Activated T-cell treated with anti-CD3 and anti-CD28 coated beads for 48 hours (primary cell): ENCODE data around the gene PTPRT.
"Not testable (repeated sequence)": the region's sequence is repeated elsewhere in the genome, so short reads cannot be mapped to it uniquely, and the experiment has no call there.

Source experiments
- DNase-seq: peaks from one replicate; pipeline ENCODE4 v3.0.0-alpha.2; 2020; ENCODE audit warnings: low read depth

PTPRT gene

DNA sequence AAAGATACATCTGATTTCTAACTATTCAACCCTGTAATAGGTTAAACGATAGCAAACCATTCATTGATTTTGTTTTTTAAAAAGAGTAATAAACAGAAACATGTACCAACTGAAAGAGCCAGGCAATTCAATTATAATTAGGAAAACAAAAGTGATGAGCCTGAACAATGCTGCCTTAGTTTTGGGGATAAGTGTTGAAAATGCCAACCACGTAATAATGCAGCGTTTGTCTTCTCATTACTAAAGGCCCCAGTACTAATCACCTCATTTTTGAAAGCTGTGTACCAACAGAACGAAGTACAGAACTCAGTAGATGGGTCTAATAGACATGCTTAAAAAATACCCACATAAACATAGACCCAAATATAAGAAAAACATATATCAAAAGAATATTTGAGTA lies 907.9 kb downstream of the PTPRT start:
- no peak for DNase-seq

- no peak for DNase-seq
These were observed 912.7 kb downstream of the PTPRT start for GRCh38 chr20:42276718-42277602.

DNA sequence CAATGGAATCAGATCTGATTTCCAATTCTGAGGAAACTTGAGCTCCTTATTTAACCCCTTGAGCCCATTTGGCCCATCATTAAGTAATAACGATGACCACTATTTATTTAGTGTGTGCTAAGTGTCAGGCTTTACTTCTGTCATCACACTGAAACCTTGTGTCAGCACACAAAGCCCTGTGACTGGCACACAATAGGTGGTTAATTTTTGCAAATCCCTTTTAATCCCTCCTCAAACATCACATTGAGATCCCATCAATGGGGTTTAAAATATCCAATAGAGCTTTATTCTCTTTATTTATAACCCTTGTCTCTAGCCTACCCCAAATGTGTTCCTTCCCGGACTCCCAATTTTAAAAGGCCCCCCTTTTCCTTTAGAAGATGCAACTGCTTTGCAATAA lies 914.7 kb downstream of the PTPRT start:
- DNase-seq = no peak

GRCh38 chr20:42272516-42272915 lies 917.2 kb downstream of the PTPRT start:
- DNase-seq = no peak

GRCh38 chr20:42270539-42270938 lies 919.2 kb downstream of the PTPRT start:
- DNase-seq = no peak

DNA sequence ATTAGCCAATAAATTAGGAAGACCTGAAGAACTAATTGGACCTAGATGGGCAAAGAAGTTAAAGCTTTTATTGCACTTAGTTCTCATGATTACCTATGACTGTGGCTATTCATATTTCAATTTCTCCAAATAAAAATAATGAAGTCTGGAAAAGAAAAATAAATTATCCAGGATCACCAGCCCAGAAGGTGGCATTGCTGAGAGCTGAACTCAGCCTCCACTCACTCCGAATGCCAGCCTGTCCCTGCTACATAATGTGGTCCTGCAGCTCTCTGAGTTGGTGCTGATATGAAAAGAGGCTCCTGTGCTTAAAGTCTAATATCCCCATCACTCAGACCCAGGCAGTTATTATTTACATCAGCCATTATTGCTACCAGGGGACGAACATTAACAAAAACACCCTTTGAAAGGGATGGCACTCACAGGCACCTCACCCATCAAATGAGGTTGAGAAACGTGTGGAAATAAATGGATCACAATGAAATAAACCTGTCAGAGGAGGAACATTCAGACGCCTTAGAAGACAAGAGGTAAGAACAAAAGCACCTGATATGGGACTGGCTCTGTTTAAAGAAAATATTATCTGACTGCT lies 921.8 kb downstream of the PTPRT start:
- no peak for DNase-seq

DNA sequence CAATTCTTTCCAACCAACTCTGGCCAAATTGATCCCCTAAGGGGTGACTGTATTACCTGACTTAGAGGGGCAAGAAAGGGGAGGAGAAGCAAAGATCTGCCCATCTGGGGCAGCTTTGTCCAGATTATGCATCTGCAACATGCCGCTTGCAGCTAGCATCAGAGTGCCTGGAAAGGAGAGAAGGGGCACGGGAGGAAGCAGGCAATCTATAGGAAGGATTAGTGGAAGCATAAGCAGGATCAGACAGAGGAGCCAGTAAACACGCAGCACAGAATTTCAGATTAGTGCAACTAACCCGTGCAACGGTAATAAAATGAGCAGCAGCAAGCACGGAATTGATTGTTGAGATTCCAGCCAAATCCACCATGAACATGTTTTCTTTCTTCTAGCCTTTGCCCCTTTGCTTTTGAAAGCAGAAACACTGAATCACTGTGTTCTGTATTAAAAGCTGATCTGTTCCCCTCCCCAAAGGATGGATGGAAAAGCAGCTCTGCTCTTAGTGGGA lies 927.9 kb downstream of the PTPRT start:
- no peak for DNase-seq

- no peak for DNase-seq
These were observed 929.5 kb downstream of the PTPRT start for GRCh38 chr20:42260184-42260583.

DNA sequence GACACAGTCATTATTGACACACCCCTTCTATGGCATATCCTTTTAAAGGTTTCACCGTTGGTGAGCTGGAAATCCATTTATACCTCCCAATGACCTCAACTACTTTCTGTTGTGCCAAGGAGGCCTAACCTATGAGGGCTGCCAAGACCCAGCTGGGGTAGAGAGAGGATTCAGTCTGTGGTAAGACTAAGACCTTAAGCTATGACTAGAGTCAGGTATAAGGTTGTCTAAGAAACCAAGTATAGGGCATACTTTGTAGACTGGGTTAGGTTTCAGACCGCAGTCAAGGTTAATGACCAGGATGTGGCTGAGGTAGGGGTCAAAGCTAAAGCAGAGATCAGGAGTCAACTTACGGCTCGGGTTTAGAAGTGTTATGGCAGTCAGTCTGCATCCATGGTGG lies 930.3 kb downstream of the PTPRT start:
- DNase-seq = no peak

DNA sequence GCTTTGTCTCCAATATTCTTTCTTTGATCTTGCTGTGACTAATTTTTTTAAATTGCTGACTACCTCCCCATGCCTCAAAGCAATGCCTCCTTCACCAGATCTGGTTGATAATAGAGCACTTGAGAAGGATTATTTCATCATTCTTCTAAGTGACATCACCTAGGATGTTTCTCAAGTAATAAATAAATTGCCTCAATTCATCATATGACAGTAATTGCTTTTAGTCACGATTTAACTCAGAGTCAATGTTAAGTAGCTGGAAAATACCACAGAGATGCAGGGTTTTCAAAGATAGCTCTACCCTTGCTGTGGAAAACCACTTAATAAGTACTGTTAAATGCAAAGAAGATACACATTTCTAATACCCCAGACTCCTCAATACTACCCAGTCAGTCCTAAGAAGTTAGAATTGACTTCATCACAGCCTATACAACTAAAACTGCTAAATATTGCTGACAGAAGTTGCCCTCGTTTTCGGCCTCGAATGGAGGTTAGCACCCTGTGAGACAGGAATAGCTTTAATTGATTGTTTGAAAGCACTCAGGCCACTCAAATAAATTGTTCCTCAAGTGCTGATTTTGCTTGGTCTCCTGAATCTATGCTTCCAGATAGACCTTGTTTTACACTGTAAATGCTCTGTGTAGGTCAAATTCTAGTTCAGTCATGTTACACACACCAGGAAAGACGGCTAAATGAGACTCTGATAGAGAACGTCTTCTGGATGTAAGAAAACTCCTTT lies 931.0 kb downstream of the PTPRT start:
- no peak for DNase-seq

DNA sequence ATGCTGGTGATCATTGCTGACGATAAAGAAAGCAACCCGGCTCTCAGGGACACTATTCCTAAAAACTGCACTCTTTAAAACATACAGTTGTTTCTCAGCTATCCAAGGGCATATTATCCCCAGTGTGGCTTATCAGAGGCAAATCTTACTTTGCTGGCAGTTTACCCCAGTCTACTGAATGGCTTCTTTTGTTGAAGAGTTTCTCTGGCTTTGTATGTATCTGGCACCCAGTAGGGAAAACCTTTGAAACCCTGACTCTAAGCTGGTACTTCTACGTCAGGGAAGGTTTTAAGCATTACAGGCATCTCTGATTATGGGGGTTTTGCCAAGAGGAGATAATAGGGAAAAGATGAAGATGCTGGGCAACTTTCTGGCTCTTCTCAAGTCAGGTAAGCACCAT lies 933.9 kb downstream of the PTPRT start:
- DNase-seq = no peak

DNA sequence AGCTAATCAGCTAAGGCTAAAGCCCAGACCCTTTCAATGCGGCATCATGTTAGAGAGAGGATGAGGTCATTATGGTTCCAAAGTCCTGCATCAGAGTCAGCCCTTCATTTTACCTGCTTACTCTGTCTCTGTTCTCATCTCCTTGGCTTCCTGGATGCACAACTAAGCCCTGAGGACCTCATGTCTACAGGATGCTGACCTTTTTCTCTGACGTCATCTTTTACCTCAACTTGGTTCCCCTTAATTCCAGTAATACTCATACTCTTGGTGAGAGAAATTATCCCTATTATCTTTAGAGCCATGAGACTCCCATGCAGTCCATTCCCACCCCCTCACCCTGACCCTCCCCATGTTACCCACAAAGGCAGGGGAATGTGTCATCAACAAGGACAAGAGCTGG lies 935.0 kb downstream of the PTPRT start:
- DNase-seq = no peak

DNA sequence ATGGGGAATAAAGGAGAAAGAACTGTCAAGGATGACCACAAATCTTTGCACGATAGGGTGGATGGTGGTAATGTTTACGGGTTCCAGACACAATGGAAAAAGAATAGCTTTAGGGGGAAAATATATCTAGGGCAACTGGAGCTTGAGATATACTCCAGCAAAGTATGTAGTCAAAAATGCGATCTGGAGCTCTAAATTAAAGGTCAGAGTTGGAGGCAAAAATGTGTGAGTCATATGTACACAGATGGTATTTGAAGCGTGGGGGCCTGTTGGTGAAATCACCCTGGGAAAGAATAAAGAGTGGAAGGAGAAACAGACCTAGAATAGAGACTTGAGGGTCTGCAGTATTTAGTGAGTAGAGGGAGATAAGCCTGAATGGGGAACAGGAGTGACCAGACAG lies 937.6 kb downstream of the PTPRT start:
- DNase-seq = no peak

DNA sequence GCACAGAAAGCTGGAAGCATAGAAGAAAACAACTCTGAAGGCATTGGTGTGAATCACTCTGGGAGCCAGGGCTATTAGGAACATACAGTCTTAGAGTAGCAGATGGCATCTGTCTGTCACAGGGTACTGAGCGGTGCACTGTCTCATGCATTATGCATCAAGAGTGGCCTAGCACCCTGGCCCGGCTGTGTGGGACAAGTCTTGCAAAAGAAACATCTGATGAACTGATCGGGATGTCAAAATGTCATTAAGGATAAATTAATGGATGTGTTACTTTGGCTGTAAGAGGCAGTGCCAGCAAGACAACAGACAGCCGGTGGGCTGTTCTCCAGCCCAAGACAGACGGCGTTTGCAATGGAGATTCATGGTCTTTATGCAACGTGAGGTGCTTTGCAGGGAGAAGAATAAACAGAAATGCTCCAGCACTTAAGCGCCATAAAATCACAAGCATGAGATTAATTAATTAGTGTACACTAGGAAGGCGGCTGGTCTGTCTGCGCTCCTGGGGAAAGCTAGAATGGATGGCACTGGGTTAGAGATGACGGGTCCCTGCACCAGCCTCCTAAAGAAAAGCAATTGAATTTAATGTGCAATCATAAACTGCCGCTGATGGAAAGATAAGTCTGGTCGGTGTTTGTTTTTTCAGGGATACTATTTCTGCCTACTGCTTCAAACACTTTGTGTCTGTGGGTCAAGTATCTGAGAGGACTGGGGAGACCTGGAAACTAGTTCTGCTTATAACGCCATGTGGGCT lies 970.9 kb downstream of the PTPRT start:
- DNase-seq = no peak

- no peak for DNase-seq
These were observed 975.6 kb downstream of the PTPRT start for GRCh38 chr20:42214074-42214473.

- no peak for DNase-seq
These were observed 977.3 kb downstream of the PTPRT start for GRCh38 chr20:42212391-42212790.

DNA sequence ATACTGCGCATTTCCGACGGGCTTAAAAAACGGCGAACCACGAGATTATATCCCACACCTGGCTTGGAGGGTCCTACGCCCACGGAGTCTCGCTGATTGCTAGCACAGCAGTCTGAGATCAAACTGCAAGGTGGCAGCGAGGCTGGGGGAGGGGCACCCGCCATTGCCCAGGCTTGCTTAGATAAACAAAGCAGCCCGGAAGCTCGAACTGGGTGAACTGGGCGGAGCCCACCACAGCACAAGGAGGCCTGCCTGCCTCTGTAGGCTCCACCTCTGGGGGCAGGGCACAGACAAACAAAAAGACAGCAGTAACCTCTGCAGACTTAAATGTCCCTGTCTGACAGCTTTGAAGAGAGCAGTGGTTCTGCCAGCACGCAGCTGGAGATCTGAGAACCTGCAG lies 983.1 kb downstream of the PTPRT start:
- DNase-seq = not testable (repeated sequence)

- no peak for DNase-seq
These were observed 985.5 kb downstream of the PTPRT start for GRCh38 chr20:42204109-42204660.

GRCh38 chr20:42197599-42197998 lies 992.1 kb downstream of the PTPRT start:
- no peak for DNase-seq

- DNase-seq = no peak
These were observed 996.6 kb downstream of the PTPRT start for GRCh38 chr20:42193119-42193518.

GRCh38 chr20:42192321-42192720 lies 997.4 kb downstream of the PTPRT start:
- DNase-seq = no peak
